ENCODE data around the gene RBM33.

- TF ChIP-seq ZNF248 (tag by site-specific recombination; IDR thresholded peaks at IDR 0.05) (no peak), ZNF707 (tag by site-specific recombination; IDR thresholded peaks at IDR 0.05) (no peak), ZNF529 (tag by site-specific recombination; IDR thresholded peaks at IDR 0.05; ENCODE audit: insufficient replicate concordance) (no peak), ZBTB20 (tag by site-specific recombination; IDR thresholded peaks at IDR 0.05) (no peak), ZNF416 (tag by site-specific recombination; IDR thresholded peaks at IDR 0.05) (no peak)
Measured at GRCh38 chr7:155813125-155813524, 168.7 kb downstream of the RBM33 start.
